ENCODE data around the gene SPTA1.

DNA sequence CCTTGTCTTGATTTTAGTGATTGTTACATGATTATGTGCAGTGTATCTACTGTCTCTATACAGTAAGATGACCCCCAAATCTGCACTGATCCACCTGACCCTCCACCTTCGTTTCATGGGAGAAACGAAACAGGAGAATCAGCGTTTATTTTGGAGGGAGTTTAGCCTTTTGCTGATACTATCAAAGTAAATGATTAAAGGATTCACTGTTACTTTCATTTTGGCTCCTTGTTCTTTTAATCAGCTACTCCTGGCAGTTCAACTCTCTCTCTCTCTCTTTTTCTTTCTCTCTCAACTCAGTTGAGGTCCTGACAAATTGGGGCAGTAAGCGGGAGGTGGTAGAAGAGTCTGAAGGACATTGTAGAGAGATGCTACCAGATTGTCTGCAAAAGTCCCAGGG, 43.9 kb upstream of the SPTA1 start:
- TF ChIP-seq, protein P1, sequence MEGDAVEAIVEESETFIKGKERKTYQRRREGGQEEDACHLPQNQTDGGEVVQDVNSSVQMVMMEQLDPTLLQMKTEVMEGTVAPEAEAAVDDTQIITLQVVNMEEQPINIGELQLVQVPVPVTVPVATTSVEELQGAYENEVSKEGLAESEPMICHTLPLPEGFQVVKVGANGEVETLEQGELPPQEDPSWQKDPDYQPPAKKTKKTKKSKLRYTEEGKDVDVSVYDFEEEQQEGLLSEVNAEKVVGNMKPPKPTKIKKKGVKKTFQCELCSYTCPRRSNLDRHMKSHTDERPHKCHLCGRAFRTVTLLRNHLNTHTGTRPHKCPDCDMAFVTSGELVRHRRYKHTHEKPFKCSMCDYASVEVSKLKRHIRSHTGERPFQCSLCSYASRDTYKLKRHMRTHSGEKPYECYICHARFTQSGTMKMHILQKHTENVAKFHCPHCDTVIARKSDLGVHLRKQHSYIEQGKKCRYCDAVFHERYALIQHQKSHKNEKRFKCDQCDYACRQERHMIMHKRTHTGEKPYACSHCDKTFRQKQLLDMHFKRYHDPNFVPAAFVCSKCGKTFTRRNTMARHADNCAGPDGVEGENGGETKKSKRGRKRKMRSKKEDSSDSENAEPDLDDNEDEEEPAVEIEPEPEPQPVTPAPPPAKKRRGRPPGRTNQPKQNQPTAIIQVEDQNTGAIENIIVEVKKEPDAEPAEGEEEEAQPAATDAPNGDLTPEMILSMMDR (conservative IDR thresholded peaks at IDR 0.05; ENCODE audit: low read length): no peak
- no peak for TF ChIP-seq EZH2phosphoT487 (IDR thresholded peaks at IDR 0.05; ENCODE audit: borderline replicate concordance)
